ENCODE measurements around the gene AOC2. TPM values are rescaled to one million over a fixed set of nuclear protein-coding genes. Genes with fewer than 3 reads are reported as not detected.
"Not testable (repeated sequence)": the region's sequence is repeated elsewhere in the genome, so short reads cannot be mapped to it uniquely, and the experiment has no call there.

The AOC2 gene
- total RNA-seq, 1 experiment from 2014 or later: 0.26 TPM

DNA sequence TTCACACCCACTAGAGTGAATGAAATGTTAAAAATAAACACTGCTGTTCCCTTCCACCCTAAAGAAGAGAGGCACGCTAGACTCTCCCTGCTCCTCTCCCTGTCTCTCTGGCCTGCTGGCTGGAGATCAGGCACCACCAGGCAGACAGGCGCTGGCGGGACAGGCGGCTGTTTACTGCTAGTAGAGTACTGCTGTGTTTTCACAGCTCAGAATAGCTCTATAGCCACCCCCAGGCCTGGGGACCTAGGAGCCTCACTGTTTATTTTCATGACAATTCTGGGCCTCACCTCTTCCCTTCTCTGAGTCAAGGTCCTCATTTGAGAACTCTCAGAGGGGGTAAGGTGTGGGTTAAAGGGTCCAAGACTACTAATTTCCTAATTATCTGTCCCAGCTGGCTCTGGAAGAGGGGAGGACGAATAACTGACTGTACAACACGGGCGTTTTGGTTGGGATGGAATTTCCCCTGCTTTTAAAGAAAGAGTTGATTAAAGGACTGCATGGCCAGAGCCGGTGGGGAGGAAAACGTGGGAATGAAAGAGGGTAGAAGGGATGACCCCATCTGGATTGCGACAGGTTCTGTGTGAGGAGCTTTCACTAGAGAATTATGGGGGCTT lies 47.3 kb downstream of the AOC2 start:
- DNase-seq (ENCODE audit: low read depth, low spot score): no peak
- in situ Hi-C loops (cut with HindIII; ENCODE audit: low pct_unique_long_range_greater_than_20kb, low sequenced_read_pairs): no loop called here

DNA sequence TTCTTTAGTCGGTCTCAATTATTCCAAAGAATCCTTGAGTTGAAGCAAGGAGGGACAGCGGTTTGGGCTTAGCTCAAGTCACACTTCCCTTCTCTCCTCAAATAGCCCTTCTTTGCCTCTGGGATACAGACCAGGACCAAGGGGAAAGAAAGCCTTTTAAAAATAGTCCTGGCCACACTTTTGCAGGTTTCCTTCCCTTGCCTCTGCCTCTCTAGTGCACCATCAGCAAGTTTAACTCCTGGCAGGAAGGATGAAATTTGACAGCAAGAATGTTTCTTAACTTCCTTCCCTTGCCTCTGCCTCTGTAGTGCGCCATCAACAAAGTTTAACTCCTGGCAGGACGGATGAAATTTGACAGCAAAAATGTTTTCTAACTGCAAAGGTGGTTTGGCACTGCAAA lies 49.0 kb downstream of the AOC2 start:
- in situ Hi-C loops (cut with HindIII; ENCODE audit: low pct_unique_long_range_greater_than_20kb, low sequenced_read_pairs): no loop called here
- no peak for DNase-seq (ENCODE audit: low read depth, low spot score)

DNA sequence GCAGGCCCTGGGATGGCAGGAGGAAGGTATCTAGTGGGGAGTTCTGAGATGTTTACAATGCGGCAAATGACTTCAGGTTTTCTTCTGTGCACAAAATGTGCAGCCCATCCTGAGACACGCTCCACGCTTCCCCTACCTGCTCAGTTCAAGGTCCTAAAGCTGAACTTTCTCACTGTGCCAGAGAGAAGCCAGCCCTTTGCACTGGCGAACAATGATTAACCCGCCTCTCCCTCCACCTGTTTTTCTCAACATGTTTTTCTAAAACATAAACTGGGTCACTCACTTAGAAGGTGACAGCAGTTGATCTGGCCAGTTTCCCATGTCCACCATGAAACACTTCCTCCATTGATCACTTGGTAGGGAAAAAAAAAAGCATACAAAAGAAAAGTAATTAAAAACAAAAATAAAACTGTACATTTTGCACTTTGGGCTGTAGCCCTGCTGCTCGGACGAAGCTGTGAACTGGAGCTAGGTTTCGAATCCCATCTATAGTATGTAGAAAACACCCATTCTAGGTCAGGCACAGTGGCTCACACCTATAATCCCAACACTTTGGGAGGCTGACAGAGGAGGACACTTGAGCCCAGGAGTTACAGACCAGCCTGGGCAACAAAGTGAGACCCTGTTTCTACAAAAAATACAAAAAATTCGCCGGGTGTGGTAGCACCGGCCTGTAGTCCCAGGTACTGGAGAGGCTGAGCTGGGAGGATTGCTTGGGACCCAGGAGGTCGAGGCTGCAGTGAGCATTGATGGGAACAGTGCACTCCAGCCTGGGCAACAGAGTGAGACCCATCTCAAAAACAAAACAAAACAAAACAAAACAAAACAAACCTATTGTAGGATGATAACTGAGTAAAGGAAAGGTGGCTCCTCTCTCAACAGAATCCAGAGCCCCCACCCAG lies 50.2 kb downstream of the AOC2 start:
- in situ Hi-C loops (cut with HindIII; ENCODE audit: low pct_unique_long_range_greater_than_20kb, low sequenced_read_pairs): no loop called here
- no peak for DNase-seq (ENCODE audit: low read depth, low spot score)

DNA sequence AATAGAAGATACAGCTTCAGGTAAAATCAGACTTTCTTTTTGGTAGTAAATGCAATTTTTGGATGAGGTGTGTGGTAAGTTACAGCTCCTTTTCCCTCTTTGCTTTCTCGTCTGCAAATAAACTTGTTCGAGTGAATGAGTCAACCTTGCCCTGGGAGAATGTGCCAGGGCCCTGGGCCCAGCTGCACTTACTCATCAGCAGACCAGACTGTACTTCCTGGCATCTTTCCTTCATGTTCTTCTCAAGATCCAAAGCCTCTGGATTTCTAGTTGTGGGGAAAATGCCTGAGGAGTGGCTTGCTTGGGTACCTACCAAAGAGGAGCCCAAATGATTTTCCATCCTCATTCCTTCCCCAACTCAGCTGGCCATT lies 50.8 kb downstream of the AOC2 start:
- in situ Hi-C loops (cut with HindIII; ENCODE audit: low pct_unique_long_range_greater_than_20kb, low sequenced_read_pairs): no loop called here
- DNase-seq (ENCODE audit: low read depth, low spot score): no peak

DNA sequence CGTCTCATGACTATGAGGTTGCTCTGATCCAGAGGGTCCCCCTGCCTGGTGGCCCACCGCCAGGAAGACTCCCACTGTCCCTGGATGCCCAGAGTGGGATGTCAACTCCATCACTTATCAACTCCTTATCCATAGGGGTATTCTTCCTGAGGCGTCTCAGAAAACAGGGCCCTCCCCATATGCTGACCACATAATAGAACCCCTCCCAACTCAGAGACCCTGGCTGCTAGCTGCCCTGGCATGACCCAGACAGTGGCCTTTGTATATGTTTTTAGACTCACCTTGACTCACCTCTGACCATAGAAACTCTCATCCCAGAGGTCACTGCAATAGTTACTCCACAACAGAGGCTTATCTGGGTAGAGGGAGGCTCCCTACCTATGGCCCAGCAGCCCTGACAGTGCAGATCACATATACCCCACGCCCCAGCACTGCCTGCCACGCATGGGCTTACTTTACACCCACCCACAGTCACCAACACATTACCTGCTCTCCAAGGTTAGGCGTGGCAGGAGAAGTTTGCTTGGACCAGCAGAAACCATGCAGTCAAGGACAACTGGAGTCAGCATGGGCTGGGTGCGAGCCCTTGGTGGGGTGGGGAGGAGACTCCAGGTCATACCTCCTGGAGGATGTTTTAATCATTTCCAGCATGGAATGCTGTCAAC lies 53.9 kb downstream of the AOC2 start:
- in situ Hi-C loops (cut with HindIII; ENCODE audit: low pct_unique_long_range_greater_than_20kb, low sequenced_read_pairs): no loop called here
- no peak for DNase-seq (ENCODE audit: low read depth, low spot score)

DNA sequence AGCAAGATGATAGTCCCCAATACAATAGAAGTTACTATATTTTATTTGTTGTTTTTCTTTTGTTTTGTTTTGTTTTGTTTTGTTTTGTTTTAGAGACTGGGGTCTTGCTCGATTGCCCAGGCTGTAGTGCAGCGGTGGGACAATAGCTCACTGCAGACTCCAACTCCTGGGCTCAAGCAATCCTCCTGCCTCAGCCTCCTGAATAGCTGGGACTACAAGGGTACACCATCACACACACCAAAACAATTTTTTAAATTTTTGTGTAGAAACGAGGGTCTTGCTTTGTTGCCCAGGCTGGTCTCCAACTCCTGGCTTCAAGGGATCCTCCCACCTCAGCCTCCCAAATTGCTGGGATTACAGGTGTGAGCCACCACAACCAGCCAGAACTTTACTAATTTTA lies 55.6 kb downstream of the AOC2 start:
- DNase-seq (ENCODE audit: low read depth, low spot score); in situ Hi-C loops (cut with HindIII; ENCODE audit: low pct_unique_long_range_greater_than_20kb, low sequenced_read_pairs): not testable (repeated sequence)

Small RNAs within 50 kb of the gene (small RNA-seq; reads per million reads assigned to genes)
- 0 reads per million in 2 experiments for gene MIR6781
- 0 reads per million in 2 experiments for gene RNU6-287P

Other genes starting within 250 kb of the AOC2 start
- 55.6 and 56.3 TPM in 2 replicates for gene RETREG3, start 235.2 kb upstream of the AOC2 start, total RNA-seq (2014; rRNA removed; shearing (Covaris generic))
- 51.7 and 52.1 TPM in 2 replicates for gene TUBG1, start 234.9 kb upstream of the AOC2 start, total RNA-seq (2014; rRNA removed; shearing (Covaris generic))
- gene TUBG2, start 185.3 kb upstream of the AOC2 start, total RNA-seq (2014; rRNA removed; shearing (Covaris generic)): 8.7 and 9.9 TPM in 2 replicates
- 10.1 and 11.1 TPM in 2 replicates for gene PLEKHH3, start 167.6 kb upstream of the AOC2 start, total RNA-seq (2014; rRNA removed; shearing (Covaris generic))
- 0.43 and 0.63 TPM in 2 replicates for gene CCR10, start 162.7 kb upstream of the AOC2 start, total RNA-seq (2014; rRNA removed; shearing (Covaris generic))
- 2.5 and 4.6 TPM in 2 replicates for gene CNTNAP1, start 162.0 kb upstream of the AOC2 start, total RNA-seq (2014; rRNA removed; shearing (Covaris generic))
- 14.4 and 15.4 TPM in 2 replicates for gene EZH1, start 99.5 kb upstream of the AOC2 start, total RNA-seq (2014; rRNA removed; shearing (Covaris generic))
- gene RAMP2, start 83.4 kb upstream of the AOC2 start, total RNA-seq (2014; rRNA removed; shearing (Covaris generic)): not detected in 2 replicates
- 125 and 127 TPM in 2 replicates for gene VPS25, start 71.1 kb upstream of the AOC2 start, total RNA-seq (2014; rRNA removed; shearing (Covaris generic))
- gene WNK4, start 64.0 kb upstream of the AOC2 start, total RNA-seq (2014; rRNA removed; shearing (Covaris generic)): 0.21 and 0.53 TPM in 2 replicates
- 123 and 145 TPM in 2 replicates for gene COA3, start 45.9 kb upstream of the AOC2 start, total RNA-seq (2014; rRNA removed; shearing (Covaris generic))
- gene CNTD1, start 45.7 kb upstream of the AOC2 start, total RNA-seq (2014; rRNA removed; shearing (Covaris generic)): 0.05 and 0.37 TPM in 2 replicates
- gene BECN1, start 20.3 kb upstream of the AOC2 start, total RNA-seq (2014; rRNA removed; shearing (Covaris generic)): 149 and 159 TPM in 2 replicates
- gene PSME3, start 11.2 kb upstream of the AOC2 start, total RNA-seq (2014; rRNA removed; shearing (Covaris generic)): 139 and 154 TPM in 2 replicates
- gene AOC3, start 6.6 kb downstream of the AOC2 start, total RNA-seq (2014; rRNA removed; shearing (Covaris generic)): 0.26 TPM in 1 of 2 replicates, not detected in the other
- not detected in 2 replicates for gene G6PC1, start 56.2 kb downstream of the AOC2 start, total RNA-seq (2014; rRNA removed; shearing (Covaris generic))
- gene AARSD1, start 119.9 kb downstream of the AOC2 start, total RNA-seq (2014; rRNA removed; shearing (Covaris generic)): 24.3 and 26.7 TPM in 2 replicates
- gene PTGES3L, start 135.5 kb downstream of the AOC2 start, total RNA-seq (2014; rRNA removed; shearing (Covaris generic)): 0.42 TPM in 1 of 2 replicates, not detected in the other
- gene RUNDC1, start 136.0 kb downstream of the AOC2 start, total RNA-seq (2014; rRNA removed; shearing (Covaris generic)): 6.2 and 7.2 TPM in 2 replicates
- 2,384 and 3,000 TPM in 2 replicates for gene RPL27, start 153.8 kb downstream of the AOC2 start, total RNA-seq (2014; rRNA removed; shearing (Covaris generic))
- gene IFI35, start 162.2 kb downstream of the AOC2 start, total RNA-seq (2014; rRNA removed; shearing (Covaris generic)): 55.8 and 63.1 TPM in 2 replicates
- gene VAT1, start 177.8 kb downstream of the AOC2 start, total RNA-seq (2014; rRNA removed; shearing (Covaris generic)): 315 and 329 TPM in 2 replicates
- not detected in 2 replicates for gene RND2, start 180.7 kb downstream of the AOC2 start, total RNA-seq (2014; rRNA removed; shearing (Covaris generic))

Measured in SK-MEL-5 (cell line).